Measurements from ENCODE around the gene LRP5. TPM values are rescaled to one million over a fixed set of nuclear protein-coding genes. Genes with fewer than 3 reads are reported as not detected.

The LRP5 gene
- total RNA-seq, 2 donors from 2014 or later = 81.0 to 110 TPM

DNA sequence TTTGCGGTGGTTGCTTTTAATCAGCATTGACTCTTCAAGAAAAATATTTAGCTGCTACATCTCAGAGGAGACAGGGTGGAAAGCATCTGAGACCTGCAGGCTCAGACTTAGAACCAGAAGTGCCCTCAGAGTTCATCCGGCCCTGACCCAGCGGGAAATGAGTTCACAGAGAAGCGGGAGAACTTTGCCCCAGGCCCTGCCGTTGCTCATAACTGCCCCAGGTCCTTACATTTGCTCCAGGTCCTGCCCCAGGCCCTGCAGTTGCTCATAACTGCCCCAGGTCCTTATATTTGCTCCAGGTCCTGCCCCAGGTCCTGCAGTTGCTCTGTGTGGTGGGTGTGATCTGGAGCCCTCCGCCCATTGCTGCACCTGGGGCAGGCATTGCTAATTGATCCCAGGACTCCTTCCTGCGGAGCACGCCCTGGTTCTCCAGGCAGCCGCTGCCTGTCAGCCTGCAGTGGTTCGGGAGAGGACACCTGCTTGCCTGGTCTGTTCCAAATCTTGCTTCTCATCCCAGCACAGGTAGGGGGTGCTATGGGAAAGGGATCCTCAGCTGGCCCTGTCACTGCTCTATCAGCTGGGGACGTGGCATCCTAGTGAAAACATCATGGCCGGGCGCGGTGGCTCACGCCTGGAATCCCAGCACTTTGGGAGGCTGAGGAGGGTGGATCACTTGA is 90.1 kb downstream of the LRP5 start:
- no peaks in the 10 kb centered on the region for H3K27me3 ChIP-seq
- no peak for DNase-seq
- TF ChIP-seq, protein P1, sequence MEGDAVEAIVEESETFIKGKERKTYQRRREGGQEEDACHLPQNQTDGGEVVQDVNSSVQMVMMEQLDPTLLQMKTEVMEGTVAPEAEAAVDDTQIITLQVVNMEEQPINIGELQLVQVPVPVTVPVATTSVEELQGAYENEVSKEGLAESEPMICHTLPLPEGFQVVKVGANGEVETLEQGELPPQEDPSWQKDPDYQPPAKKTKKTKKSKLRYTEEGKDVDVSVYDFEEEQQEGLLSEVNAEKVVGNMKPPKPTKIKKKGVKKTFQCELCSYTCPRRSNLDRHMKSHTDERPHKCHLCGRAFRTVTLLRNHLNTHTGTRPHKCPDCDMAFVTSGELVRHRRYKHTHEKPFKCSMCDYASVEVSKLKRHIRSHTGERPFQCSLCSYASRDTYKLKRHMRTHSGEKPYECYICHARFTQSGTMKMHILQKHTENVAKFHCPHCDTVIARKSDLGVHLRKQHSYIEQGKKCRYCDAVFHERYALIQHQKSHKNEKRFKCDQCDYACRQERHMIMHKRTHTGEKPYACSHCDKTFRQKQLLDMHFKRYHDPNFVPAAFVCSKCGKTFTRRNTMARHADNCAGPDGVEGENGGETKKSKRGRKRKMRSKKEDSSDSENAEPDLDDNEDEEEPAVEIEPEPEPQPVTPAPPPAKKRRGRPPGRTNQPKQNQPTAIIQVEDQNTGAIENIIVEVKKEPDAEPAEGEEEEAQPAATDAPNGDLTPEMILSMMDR (IDR thresholded peaks at IDR 0.05) = no peak
- no peak overlapping the region for H3K9ac ChIP-seq (ENCODE audit: low read depth in 2 of 2, low read length in 2 of 2)
- H3K4me1 ChIP-seq = peaks cover 14% of the 10 kb centered on the region
- no peaks in the 10 kb centered on the region for H3K36me3 ChIP-seq
- H3K9me3 ChIP-seq = no peaks in the 10 kb centered on the region
- H3K4me3 ChIP-seq = no peak overlapping the region
- intact Hi-C loops (cut with DNase I) = loop anchor here (5.0 kb wide), 1 partner anchor 45 kb away; no protein-coding TSS in a partner anchor
- H3K27ac ChIP-seq = no peak overlapping the region

DNA sequence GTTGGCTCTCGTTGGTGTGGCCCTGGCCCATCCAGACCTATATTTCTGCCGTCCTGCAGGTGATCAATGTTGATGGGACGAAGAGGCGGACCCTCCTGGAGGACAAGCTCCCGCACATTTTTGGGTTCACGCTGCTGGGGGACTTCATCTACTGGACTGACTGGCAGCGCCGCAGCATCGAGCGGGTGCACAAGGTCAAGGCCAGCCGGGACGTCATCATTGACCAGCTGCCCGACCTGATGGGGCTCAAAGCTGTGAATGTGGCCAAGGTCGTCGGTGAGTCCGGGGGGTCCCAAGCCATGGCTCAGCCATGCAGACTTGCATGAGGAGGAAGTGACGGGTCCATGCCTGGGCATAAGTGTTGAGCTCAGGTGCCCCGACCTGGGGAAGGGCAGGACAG is 91.0 kb downstream of the LRP5 start:
- no peak overlapping the region for H3K4me3 ChIP-seq
- intact Hi-C loops (cut with DNase I) = loop anchor here (5.0 kb wide), 1 partner anchor 44 kb away; no protein-coding TSS in a partner anchor
- H3K9ac ChIP-seq (ENCODE audit: low read depth in 2 of 2, low read length in 2 of 2) = no peak overlapping the region
- no peaks in the 10 kb centered on the region for H3K27me3 ChIP-seq
- H3K9me3 ChIP-seq = no peaks in the 10 kb centered on the region
- TF ChIP-seq, protein P1 (IDR thresholded peaks at IDR 0.05) = no peak
- peaks cover 12% of the 10 kb centered on the region for H3K4me1 ChIP-seq
- no peak overlapping the region for H3K27ac ChIP-seq
- no peak for DNase-seq
- no peaks in the 10 kb centered on the region for H3K36me3 ChIP-seq

DNA sequence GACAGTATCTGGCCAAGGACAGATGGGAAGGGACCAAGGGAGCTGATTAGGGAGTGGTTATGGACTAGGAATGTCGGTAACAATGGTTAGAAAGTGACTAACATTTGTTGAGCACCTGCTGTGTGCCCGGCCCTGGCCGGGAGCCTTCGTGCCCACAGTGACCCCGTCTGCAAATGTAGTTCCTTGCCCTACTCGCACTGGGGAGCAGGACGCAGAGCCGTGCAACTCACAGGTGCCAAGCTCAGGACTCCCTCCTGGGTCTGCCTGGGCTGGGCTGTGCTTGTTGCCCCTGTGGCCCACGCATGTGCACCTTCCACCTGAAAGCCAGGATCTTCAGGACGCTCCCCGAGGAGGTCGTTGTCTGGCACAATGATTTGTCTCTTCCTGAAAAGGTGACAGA is 91.4 kb downstream of the LRP5 start:
- Histone ChIP-seq H3K9me3 (no peaks in the 10 kb centered on the region), H3K9ac (ENCODE audit: low read depth in 2 of 2, low read length in 2 of 2) (no peak overlapping the region), H3K4me1 (peaks cover 12% of the 10 kb centered on the region), H3K4me3 (no peak overlapping the region), H3K27ac (no peak overlapping the region), H3K36me3 (no peaks in the 10 kb centered on the region), H3K27me3 (no peaks in the 10 kb centered on the region)
- TF ChIP-seq, protein P1 (IDR thresholded peaks at IDR 0.05) = no peak
- no peak for DNase-seq
- intact Hi-C loops (cut with DNase I) = loop anchor here (5.0 kb wide), 1 partner anchor 43 kb away; no protein-coding TSS in a partner anchor

DNA sequence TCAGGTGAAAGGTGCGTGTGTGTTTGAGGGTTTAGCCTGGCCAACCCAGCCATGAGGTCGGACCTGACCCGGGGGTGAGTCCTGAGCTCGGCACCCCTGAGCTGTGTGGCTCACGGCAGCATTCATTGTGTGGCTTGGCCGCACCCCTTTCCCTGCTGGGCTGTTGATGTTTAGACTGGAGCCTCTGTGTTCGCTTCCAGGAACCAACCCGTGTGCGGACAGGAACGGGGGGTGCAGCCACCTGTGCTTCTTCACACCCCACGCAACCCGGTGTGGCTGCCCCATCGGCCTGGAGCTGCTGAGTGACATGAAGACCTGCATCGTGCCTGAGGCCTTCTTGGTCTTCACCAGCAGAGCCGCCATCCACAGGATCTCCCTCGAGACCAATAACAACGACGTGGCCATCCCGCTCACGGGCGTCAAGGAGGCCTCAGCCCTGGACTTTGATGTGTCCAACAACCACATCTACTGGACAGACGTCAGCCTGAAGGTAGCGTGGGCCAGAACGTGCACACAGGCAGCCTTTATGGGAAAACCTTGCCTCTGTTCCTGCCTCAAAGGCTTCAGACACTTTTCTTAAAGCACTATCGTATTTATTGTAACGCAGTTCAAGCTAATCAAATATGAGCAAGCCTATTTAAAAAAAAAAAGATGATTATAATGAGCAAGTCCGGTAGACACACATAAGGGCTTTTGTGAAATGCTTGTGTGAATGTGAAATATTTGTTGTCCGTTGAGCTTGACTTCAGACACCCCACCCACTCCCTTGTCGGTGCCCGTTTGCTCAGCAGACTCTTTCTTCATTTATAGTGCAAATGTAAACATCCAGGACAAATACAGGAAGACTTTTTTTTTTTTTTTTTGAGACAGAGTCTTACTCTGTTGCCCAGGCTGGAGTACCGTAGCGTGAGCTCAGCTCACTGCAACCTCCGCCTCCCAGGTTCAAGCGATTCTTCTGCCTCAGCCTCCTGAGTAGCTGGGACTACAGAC is 94.2 kb downstream of the LRP5 start:
- peak overlapping the region in 1 of 2 donors; percentile 13 for H3K9ac ChIP-seq (ENCODE audit: low read depth in 2 of 2, low read length in 2 of 2)
- no peaks in the 10 kb centered on the region for H3K9me3 ChIP-seq
- intact Hi-C loops (cut with DNase I) = no loop called here
- peak; percentile 70 for DNase-seq
- peaks cover 7% of the 10 kb centered on the region for H3K4me1 ChIP-seq
- H3K4me3 ChIP-seq = no peak overlapping the region
- H3K36me3 ChIP-seq = no peaks in the 10 kb centered on the region
- H3K27ac ChIP-seq = peak overlapping the region; percentile 86
- TF ChIP-seq, protein P1 (IDR thresholded peaks at IDR 0.05) = no peak
- H3K27me3 ChIP-seq = no peaks in the 10 kb centered on the region

DNA sequence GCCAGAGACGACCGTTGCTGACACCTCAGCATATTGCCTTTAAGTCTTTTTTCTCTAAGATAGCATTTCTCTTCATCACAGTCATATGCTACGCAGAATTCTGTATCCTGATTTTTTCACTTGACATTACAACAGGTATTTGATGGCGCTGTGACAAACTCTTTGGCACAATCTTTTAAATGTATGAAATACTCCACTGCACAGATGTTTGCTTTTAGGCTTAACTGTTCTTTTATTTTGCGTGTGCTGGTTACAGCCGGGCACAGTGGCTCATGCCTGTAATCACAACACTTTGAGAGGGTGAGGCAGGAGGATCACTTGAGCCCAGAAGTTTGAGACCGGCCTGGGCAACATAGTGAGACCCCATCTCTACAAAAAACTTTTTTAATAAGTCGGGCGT is 96.1 kb downstream of the LRP5 start:
- Histone ChIP-seq H3K9me3 (no peaks in the 10 kb centered on the region), H3K27ac (peak overlapping the region; percentile 40), H3K27me3 (no peaks in the 10 kb centered on the region), H3K36me3 (no peaks in the 10 kb centered on the region), H3K4me1 (peaks cover 7% of the 10 kb centered on the region), H3K9ac (ENCODE audit: low read depth in 2 of 2, low read length in 2 of 2) (no peak overlapping the region), H3K4me3 (no peak overlapping the region)
- no peak for DNase-seq
- TF ChIP-seq, protein P1 (IDR thresholded peaks at IDR 0.05) = no peak
- intact Hi-C loops (cut with DNase I) = no loop called here

Measured in colonic mucosa (tissue), 4 donors.